C4-2B (cell line): Measurements from ENCODE around the gene CTSH.

Experiments used
- ZFX ChIP-seq: fragments of 450-650 bp; IDR thresholded peaks from 2 replicates; pipeline ENCODE4 v1.6.1; 2017
- TF ChIP-seq, protein P1 (sequence below): fragments of 450-650 bp; conservative IDR thresholded peaks from 2 replicates; pipeline ENCODE4 v1.5.1; 2017; ENCODE audit warnings: mild to moderate bottlenecking

DNA sequence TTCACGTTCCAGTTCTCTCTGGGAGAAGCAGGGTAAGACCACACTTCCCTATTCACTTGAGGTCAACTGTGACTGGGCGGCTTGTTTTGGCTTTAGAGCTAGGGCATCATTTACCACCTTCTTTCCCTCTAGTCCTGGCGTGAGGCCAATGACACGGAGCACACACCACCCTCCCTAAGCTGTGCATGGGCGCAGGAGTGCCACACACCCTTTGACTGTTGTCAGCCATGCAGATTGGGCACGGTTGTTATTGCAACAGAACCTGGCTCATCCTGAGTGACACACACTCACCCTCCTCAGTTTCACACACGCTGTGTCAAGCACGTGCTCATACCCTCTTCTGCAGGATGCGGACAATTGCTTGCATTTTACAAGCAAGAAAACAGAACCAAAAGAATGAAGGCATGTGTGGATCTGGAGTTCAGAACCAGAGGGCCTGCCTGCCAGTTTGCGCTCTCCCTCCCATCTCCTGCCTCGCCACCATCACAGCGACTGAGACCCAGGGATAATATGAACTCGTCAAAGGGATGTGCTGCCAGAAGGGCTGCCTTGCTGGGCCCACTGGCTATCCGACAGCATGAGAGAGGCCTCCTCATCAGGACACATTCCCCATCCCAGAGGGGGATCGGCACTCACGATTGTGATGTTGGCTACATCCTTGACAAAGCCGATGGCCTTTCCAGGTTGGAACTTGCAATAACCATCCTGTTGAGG is 17.6 kb downstream of the CTSH start:
- TF ChIP-seq, protein P1, sequence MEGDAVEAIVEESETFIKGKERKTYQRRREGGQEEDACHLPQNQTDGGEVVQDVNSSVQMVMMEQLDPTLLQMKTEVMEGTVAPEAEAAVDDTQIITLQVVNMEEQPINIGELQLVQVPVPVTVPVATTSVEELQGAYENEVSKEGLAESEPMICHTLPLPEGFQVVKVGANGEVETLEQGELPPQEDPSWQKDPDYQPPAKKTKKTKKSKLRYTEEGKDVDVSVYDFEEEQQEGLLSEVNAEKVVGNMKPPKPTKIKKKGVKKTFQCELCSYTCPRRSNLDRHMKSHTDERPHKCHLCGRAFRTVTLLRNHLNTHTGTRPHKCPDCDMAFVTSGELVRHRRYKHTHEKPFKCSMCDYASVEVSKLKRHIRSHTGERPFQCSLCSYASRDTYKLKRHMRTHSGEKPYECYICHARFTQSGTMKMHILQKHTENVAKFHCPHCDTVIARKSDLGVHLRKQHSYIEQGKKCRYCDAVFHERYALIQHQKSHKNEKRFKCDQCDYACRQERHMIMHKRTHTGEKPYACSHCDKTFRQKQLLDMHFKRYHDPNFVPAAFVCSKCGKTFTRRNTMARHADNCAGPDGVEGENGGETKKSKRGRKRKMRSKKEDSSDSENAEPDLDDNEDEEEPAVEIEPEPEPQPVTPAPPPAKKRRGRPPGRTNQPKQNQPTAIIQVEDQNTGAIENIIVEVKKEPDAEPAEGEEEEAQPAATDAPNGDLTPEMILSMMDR = no peak
- TF ChIP-seq ZFX = no peak
